Panc1 (cell line): ENCODE data around the gene TMEM131L.

Experiments used
- POLR2AphosphoS5 ChIP-seq: IDR thresholded peaks from 2 replicates; pipeline ENCODE4 v1.6.1; 2012; ENCODE audit warnings: mild to moderate bottlenecking, low read depth, low read length, moderate library complexity
- TCF7L2 ChIP-seq: IDR thresholded peaks from 2 replicates; pipeline ENCODE4 v1.6.1; 2011; ENCODE audit warnings: mild to moderate bottlenecking, low read depth, low read length, inconsistent platforms
- TF ChIP-seq, protein P1 (sequence below): fragments of 450-650 bp; IDR thresholded peaks from 2 replicates; pipeline ENCODE4 v1.5.1; 2017; ENCODE audit warnings: mild to moderate bottlenecking

- TF ChIP-seq, protein P1, sequence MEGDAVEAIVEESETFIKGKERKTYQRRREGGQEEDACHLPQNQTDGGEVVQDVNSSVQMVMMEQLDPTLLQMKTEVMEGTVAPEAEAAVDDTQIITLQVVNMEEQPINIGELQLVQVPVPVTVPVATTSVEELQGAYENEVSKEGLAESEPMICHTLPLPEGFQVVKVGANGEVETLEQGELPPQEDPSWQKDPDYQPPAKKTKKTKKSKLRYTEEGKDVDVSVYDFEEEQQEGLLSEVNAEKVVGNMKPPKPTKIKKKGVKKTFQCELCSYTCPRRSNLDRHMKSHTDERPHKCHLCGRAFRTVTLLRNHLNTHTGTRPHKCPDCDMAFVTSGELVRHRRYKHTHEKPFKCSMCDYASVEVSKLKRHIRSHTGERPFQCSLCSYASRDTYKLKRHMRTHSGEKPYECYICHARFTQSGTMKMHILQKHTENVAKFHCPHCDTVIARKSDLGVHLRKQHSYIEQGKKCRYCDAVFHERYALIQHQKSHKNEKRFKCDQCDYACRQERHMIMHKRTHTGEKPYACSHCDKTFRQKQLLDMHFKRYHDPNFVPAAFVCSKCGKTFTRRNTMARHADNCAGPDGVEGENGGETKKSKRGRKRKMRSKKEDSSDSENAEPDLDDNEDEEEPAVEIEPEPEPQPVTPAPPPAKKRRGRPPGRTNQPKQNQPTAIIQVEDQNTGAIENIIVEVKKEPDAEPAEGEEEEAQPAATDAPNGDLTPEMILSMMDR: no peak
- no peak for TF ChIP-seq POLR2AphosphoS5
- TF ChIP-seq TCF7L2: no peak
These were observed 77.2 kb downstream of the TMEM131L start for GRCh38 chr4:153543351-153543750.
